DMS 273 treated with DMSO at 0.1 percent for 48 hours (cell line): ENCODE data around the gene NAP1L4.

Experiments
- DNase-seq: peaks from one replicate; lab custom pipeline; 2025; lab: John Stamatoyannopoulos, UW

Gene NAP1L4

GRCh38 chr11:2934611-2935239, 57.4 kb downstream of the NAP1L4 start:
- no peak for DNase-seq

- DNase-seq, result no peak
Measured at GRCh38 chr11:2934021-2934550, 58.0 kb downstream of the NAP1L4 start.

- no peak for DNase-seq
Measured at GRCh38 chr11:2933375-2934020, 58.6 kb downstream of the NAP1L4 start.

- no peak for DNase-seq
Measured at GRCh38 chr11:2932850-2933251, 59.3 kb downstream of the NAP1L4 start.

GRCh38 chr11:2931771-2932738, 60.1 kb downstream of the NAP1L4 start:
- DNase-seq, result no peak

- DNase-seq, result no peak
Measured at GRCh38 chr11:2931420-2931746, 60.7 kb downstream of the NAP1L4 start.

GRCh38 chr11:2930704-2931419, 61.3 kb downstream of the NAP1L4 start:
- DNase-seq, result no peak

GRCh38 chr11:2929950-2930703, 62.0 kb downstream of the NAP1L4 start:
- no peak for DNase-seq

- no peak for DNase-seq
Measured at GRCh38 chr11:2929531-2929949, 62.6 kb downstream of the NAP1L4 start.

GRCh38 chr11:2928605-2929530, 63.3 kb downstream of the NAP1L4 start, which contains the start of gene PHLDA2:
Gene PHLDA2 (minus strand): TSS chr11:2929420. CDS start chr11:2929364, 56 bp downstream.
- DNase-seq, result no peak

- DNase-seq, result no peak
Measured at GRCh38 chr11:2927851-2928604, 64.1 kb downstream of the NAP1L4 start.

GRCh38 chr11:2927121-2927800, 64.9 kb downstream of the NAP1L4 start:
- DNase-seq, result no peak

GRCh38 chr11:2926611-2927051, 65.5 kb downstream of the NAP1L4 start:
- DNase-seq, result no peak

- DNase-seq, result no peak
Measured at GRCh38 chr11:2924821-2925675, 67.1 kb downstream of the NAP1L4 start.

- no peak for DNase-seq
Measured at GRCh38 chr11:2924381-2924780, 67.7 kb downstream of the NAP1L4 start.

GRCh38 chr11:2923446-2924375, 68.4 kb downstream of the NAP1L4 start:
- no peak for DNase-seq
